Femur (tissue), 1 donor: ENCODE measurements around the gene CERS2.

Experiments
- DNase-seq: peaks from one replicate; pipeline ENCODE4 v3.0.0-alpha.2; 2017

Gene CERS2

DNA sequence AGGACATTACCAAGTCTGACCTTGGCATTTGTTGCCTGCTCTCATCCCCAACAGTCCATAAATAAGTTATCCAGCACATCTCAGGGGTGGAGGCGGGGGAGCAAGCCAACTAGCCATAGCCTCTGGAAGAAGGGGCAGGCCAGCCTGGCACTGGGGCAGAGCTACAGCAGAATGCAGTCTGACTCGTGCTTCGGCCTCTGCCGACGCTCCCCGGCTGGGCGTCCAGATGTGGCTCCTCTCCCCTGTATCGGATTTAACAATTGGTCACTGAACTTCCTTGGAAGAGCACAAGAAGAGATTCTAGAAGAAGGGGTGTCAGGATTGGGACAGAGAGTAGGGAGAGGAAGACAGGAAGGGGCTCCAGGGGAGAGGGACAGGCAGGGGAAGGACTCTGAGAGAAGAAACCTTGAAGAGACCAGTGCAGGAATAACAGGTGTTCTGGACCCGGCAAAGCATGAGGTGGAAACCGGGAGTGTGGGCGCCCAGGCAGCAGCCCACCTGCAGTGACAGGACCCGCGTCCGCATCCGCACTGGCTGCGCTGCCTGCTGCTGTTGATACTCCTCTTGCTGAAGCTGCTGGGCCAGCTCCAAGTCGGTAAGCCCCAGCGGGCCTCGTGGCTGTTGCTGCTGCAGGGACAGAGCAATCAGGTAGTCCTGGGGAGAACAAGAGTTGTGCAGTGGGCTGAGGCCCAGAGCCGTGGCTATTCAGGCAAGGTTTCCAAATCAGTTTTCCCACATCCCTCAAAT is 22.7 kb upstream of the CERS2 start:
- DNase-seq = no peak

DNA sequence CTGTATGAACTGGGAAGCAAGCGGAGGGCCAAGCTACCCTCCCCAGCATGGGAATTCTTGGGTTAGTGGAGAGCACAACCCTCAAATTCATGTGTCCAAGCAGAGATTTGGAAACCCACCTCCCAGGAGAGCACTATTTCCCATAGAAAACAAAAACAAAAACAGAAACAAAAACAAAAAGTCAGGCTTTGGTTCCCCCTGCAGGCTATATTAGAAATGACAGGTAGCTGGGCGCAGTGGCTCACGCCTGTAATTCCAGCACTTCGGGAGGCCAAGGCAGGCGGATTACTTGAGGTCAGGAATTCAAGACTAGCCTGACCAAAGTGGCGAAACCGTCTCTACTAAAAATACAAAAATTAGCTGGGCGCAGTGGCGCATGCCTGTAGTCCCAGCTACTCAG is 21.3 kb upstream of the CERS2 start:
- DNase-seq = no peak

DNA sequence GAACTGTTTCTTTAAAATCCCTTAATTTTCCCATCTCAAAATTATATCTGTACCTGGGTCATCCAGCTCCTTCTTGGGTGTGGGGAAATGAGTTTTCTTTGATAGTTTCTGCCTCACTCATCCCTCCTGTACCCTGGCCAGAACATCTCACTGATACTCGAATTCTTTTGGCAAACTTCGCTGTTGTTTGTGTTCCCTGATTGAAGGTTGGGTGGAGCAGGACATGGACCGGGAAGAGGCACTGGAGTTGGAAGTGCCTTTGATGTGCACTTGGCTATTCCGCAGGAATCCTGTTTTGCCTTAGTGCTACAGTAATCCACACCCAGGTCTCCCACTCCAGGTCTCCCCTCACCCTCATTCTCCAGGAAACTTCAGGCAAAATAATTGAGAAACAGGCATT is 20.8 kb upstream of the CERS2 start:
- DNase-seq = no peak

DNA sequence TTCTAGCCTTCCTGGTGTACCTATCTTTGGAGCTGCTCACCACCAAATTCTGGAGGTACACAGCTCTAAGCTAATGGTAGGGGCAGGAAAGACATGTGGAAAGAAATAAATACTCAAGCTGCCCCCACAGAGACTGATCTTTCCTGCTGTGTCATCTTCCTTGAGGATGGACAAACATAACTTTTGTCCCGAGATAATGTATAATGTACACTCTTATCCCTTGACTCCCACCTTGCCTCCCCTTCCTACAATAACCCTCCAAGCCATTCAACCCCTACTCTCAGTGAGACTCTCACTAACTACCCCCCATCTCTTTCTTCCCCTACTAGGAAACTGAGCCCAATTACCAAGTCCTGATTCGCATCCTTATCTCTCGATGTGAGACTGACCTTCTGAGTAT is 19.6 kb upstream of the CERS2 start:
- DNase-seq = no peak

DNA sequence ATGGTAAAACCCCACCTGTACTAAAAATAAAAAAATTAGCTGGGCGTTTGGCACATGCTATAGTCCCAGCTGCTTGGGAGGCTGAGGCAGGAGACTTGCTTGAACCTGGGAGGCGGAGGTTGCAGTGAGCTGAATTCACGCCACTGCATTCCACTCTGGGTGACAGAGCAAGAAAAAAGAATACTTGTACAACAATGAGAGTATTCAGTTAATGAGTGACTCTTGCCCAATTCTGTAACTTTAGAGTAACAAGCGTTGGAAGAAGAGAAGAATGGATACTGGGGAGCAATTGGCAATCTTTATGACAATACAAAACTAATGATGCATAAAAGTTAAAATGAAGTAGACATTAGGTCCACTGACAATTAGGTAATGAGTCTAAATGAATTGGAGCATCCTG is 18.0 kb upstream of the CERS2 start:
- DNase-seq = no peak

DNA sequence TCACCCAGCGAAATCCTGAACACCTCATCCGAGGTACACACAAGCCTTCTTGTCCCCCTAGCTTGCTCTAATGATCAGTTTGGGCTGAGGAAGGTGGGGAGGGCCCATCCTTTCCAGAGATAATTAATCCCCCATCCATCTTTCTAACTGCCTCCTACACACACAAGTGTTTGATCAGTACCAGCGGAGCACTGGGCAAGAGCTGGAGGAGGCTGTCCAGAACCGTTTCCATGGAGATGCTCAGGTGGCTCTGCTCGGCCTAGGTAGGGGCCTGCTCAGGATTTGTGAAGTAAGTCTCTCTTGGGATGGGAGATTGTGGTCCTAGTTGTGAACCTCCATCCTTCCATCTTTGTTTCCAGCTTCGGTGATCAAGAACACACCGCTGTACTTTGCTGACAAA is 13.3 kb upstream of the CERS2 start:
- no peak for DNase-seq

DNA sequence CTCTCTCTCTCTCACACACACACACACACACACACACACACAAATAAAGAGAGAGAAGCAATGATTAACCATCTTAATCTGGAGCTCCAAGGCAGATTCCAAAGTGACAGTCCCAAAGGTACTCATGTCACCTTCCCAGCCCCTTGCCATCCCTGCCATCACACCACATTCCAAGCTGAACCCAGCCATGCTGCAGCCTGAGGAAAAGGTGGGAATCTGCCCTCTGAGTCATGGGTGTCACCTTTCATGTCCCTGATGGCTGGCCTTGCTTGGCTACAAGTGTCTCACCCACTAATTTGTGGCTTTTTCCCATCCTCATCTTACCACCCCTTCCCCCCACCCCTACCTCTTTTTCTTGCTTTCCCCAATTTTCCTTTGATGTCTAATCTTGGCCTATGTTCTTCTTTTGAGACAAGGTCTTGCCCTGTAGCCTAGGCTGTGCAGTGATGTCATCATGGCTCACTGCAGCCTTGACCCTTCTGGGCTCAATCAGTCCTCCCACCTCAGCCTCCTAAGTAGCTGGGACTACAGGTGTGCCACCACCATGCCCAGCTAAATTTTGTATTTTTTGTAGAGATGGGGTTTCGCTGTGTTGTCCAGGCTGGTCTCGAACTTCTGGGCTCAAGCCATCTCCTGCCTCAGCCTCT is 10.7 kb upstream of the CERS2 start:
- no peak for DNase-seq

DNA sequence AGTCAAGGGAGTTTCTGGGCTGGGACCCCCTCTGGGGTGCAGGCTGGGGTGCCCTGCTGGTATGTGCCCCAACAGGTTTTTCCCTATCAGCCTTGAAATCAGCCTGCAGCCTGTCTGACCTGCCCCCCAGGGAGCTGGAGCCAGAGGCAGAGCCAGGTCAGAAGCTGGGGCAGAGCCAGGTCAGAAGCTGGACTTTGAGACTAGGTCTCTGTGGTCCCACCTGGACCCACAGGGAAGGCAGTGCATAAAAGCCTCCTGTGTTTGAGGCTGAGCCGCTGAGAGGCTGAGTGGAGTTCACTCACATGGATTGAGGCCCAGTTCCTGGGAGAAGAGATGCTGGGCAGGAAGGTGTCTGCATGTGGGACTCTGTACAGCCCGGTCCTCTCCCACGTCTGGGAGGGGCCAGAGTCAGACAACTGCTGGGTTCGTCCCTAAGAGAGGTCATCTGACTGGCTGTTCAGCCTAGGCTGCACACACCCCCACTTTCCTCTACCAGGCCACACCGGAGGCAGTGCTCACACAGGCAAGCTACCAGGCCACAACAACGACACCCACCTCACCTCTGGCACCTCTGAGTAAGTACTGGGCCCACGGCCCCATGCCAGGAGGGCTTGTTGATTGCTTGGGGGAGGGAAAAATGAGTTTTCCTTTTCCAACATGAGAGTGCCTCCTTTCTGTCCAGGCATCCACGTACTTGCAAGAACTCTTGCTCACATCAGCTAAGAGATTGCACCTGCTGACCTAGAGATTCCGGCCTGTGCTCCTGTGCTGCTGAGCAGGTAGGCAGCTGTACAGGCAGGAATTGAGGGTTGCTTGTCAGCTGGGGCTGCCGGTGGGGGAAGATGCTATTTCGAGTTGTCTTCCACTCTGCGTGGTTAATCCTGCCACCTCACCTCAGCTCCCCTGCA is 7.4 kb upstream of the CERS2 start, which contains the start of gene ANXA9:
Gene ANXA9 (plus strand): TSS at position 488 of the 908 bp plus-strand sequence. CDS start 814 bp downstream, outside the sequence.
- DNase-seq = no peak

- DNase-seq = no peak
Observed at GRCh38 chr1:150981177-150981804, 6.7 kb upstream of the CERS2 start.

GRCh38 chr1:150979092-150980056 is 4.7 kb upstream of the CERS2 start:
- peak; percentile 93 for DNase-seq

DNA sequence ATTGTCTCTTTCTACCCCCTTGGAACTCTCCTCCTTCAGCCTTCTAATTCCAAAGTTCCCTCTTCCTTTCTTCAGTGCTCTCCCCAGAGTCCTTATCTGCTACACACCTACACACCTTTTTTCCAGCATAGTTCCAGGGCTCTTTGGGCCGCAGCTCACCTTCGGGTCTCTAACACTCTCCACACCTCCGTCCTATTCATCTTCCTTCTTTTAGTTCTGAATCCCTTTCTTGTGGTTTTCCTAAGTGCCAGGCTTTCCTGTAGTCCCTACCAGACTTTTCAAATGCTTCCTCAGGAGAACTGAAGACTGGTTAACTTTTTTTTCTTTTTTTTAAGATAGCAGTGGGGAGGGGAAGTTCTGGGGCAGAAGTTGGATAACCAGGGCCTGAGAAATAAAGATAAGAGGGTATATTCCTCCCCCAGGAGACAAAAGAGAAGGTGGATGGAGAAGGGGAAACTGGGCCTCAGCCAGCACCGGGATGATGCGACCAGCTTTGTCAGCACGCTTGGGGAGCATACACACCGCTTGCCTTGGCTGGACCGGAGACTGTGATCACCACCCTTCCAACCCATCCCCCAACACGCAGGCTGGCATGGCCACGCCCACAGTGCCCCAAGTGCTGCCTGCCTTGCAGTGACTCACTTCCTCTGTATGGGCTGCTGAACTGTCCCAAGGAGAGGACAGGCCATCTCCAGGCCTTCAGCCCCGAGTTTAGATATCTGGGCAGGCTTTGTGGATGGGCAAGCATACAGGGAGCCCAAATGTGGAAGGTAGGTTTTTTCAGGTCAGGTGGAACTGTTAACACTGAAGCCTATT is 2.5 kb upstream of the CERS2 start:
- peak; percentile 77 for DNase-seq

- DNase-seq = no peak
Observed at GRCh38 chr1:150976401-150976821, 1.8 kb upstream of the CERS2 start.

DNA sequence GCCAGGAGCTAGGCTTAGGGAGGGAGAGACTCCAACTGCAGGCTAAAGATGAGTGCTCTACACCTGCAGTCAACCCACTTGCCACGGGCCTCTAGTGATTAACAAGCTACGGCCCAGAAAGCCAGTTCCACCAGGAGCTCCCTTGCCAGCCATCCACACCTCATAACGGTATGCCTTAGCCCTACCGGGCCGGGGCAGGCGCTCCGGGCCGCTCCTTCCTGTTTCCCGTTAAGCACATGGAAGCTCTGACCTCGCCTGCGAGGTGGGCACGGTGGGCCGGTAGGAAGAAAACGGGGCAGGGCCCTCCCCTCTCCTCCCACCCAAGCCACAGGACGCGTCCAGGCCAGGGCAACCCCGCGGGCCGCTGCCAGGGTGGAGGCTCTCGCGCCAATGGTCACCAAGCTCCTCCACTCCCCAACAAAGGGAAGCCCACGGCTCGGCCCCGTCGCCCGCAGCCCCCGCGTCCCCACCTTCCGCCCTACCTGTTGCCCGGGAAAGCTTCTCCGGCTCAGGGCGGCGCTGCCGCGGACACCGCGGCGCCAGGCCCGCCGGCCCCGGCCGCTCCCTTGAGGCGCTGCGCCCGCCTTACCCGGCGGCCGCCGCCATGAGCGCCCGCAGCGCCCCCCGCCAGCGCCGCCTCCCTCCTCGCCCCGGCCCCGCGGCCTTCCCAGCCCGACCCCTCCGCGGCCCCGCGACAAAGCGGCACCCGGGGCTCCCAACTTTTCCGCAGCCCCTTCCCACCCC is 627 bp downstream of the CERS2 start:
- DNase-seq = peak; percentile 53

- no peak for DNase-seq
Observed at GRCh38 chr1:150973258-150973835, 1.3 kb downstream of the CERS2 start.

DNA sequence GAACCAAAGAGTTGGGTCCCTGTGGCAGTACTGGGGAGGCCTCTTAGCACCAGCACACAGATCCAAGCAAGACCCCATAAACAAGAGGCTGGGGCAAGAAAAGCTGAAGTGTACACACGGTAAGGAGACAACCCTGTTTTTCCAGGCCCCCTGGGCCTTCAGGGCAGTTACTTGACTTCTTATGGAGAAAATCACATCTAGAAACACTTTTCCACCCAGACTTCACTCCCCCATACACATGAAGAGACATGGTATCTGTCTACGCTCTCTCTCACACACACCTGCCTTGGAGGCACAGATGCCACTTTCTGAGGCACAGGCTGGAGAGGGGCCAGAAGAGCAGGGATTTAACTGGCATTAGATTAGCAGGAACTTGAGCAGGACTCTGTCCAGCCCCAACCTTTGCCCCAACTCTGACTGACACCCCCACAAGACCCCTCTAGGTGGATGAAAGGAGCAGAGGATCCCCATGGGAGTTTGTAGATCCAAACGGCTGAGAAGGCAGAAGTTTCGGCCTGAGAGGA is 2.2 kb downstream of the CERS2 start:
- no peak for DNase-seq

DNA sequence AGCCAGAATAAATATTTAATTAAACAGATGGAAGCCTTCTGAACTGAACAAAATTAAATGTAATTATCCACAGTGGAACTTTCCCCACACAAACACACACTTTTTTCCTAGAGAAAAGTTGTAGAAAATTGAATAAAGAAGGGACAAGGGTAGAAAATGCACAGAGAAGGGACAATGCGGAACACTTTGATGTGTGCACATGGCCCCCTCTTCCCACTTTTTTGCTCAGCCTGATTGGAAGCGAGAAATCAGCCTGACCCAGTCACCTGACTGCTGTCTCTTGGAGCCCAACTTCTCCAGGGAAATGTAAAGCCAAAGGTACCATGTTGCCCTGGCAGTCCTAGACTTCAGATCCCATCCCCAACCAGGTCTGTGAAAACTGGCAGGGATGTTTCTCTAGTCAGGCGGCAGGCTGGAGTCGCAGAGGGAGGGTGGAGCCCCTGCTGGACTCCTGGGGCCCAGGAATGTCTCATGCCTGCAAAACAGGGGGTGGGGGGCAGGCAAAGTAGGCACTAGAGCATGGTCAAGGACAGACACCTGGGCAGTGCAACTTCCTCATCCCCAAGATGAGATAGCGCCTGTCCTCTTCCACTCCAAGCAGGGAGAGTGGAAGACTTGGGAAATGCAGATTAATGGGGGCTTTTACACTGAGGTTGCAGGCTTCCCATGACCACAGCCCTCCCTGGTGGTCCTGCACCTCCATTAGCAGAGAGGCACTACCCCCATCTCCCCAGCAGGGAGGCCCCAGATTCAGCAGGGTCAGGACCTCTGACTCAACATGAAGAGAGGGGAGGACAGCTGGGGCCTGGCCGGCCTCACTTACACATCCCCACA is 2.8 kb downstream of the CERS2 start:
- no peak for DNase-seq

- DNase-seq = no peak
Observed at GRCh38 chr1:150970808-150971582, 3.6 kb downstream of the CERS2 start.

DNA sequence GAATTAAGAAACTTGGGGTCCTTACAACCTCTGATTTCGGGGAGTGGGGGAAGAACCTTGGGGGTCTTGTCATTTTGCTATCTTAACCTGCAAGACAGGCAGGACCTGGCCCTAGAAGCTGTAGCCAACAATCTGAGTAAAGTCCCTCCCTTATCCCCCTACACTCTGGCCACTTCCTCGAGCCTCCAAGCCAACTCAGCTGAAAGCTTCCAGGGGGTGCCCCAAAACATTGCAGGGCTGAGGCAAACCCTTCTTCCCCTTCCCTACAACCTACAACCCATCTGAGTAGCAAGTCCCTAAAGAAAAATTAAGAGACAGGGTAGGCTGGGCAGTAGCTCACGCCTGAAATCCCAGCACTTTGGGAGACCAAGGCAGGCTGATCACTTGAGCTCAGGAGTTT is 5.0 kb downstream of the CERS2 start:
- DNase-seq = no peak
